Smooth muscle cell (in vitro differentiated cells): ENCODE results near the gene RCOR1. TPM values are rescaled to one million over a fixed set of nuclear protein-coding genes. Genes with fewer than 3 reads are reported as not detected.
A peak's percentile ranks its signal among the peaks of the same experiment; 100 is the strongest.

Source experiments
- DNase-seq: peaks from one replicate; lab custom pipeline; 2025; ENCODE audit not compliant: unreplicated experiment; lab: John Stamatoyannopoulos, UW
- H2AFZ ChIP-seq: fragments of 200-600 bp; sonication (generic); 2 replicates; pipeline ENCODE4 v1.6.0; 2016; ENCODE audit warnings: antibody characterized with exemption, low read depth, mild to moderate bottlenecking
- H3F3A ChIP-seq: fragments of 200-600 bp; sonication (generic); 2 replicates; pipeline ENCODE4 v1.6.0; 2017; ENCODE audit warnings: antibody characterized with exemption, low read depth
- H3K27ac ChIP-seq: fragments of 200-600 bp; sonication (generic); 2 replicates; pipeline ENCODE4 v1.5.1; 2016; ENCODE audit warnings: low read depth, mild to moderate bottlenecking
- H3K27me3 ChIP-seq: fragments of 200-600 bp; sonication (generic); 2 replicates; pipeline ENCODE4 v1.6.1; 2016; ENCODE audit warnings: low read depth, mild to moderate bottlenecking
- H3K36me3 ChIP-seq: fragments of 200-600 bp; sonication (generic); 2 replicates; pipeline ENCODE4 v1.5.1; 2016; ENCODE audit warnings: low read depth
- H3K4me1 ChIP-seq: fragments of 200-600 bp; sonication (generic); 2 replicates; pipeline ENCODE4 v1.5.1; 2016; ENCODE audit warnings: low read depth
- H3K4me2 ChIP-seq: fragments of 200-600 bp; sonication (generic); 2 replicates; pipeline ENCODE4 v1.6.0; 2016; ENCODE audit warnings: mild to moderate bottlenecking
- H3K4me3 ChIP-seq: fragments of 200-600 bp; sonication (generic); 2 replicates; pipeline ENCODE4 v1.5.1; 2016; ENCODE audit warnings: mild to moderate bottlenecking
- H3K79me2 ChIP-seq: fragments of 200-600 bp; sonication (generic); 2 replicates; pipeline ENCODE4 v1.6.0; 2016; ENCODE audit warnings: low read depth, mild to moderate bottlenecking
- H3K9ac ChIP-seq: fragments of 200-600 bp; sonication (generic); 2 replicates; pipeline ENCODE4 v1.6.0; 2016; ENCODE audit warnings: low read depth
- H3K9me3 ChIP-seq: fragments of 200-600 bp; sonication (generic); replicated peaks from 2 replicates; pipeline ENCODE4 v1.5.1; 2016; ENCODE audit warnings: low read depth
- H4K20me1 ChIP-seq: fragments of 200-600 bp; sonication (generic); 2 replicates; pipeline ENCODE4 v1.6.0; 2016; ENCODE audit warnings: low read depth
- CTCF ChIP-seq: fragments of 200-600 bp; sonication (generic); IDR thresholded peaks from 2 replicates; pipeline ENCODE4 v1.5.1; 2017; ENCODE audit warnings: borderline replicate concordance, mild to moderate bottlenecking, antibody characterized with exemption; ENCODE audit not compliant: insufficient read depth, poor library complexity, severe bottlenecking
- WGBS: methylation state at CpG from one replicate; pipeline ENCODE4 v1.1.7; 2016; ENCODE audit warnings: low lambda C conversion rate; 5-methylcytosine and 5-hydroxymethylcytosine counted together
- polyA plus RNA-seq: library from polyadenylated mRNA; unstranded; fragments of >200 nt; fragmentation: Nextera tagmentation; extraction: Ambion mirVana; gene quantifications from 2 replicates; pipeline ENCODE4 v1.2.1, GENCODE V29; 2016
- total RNA-seq: library from RNA; depleted of rRNA; stranded (reverse); fragments of >200 nt; gene quantifications from 2 replicates; pipeline ENCODE4 v1.2.3, GENCODE V29; 2014

The RCOR1 gene
- total and polyA plus RNA-seq, 2 experiments from 2014 or later = 4.4 to 29.3 TPM

GRCh38 chr14:102601378-102601925 lies 9.0 kb downstream of the RCOR1 start:
- no peak for TF ChIP-seq CTCF
- Histone ChIP-seq H3K9me3 (no peaks in the 10 kb centered on the region), H3K79me2 (peaks cover 100% of the 10 kb centered on the region), H3F3A (no peaks in the 10 kb centered on the region), H4K20me1 (peaks cover 98% of the 10 kb centered on the region), H3K9ac (no peak overlapping the region), H3K4me2 (no peak overlapping the region), H3K27ac (no peak overlapping the region), H3K27me3 (no peaks in the 10 kb centered on the region), H3K4me3 (no peak overlapping the region), H2AFZ (no peak overlapping the region), H3K4me1 (peaks cover 3% of the 10 kb centered on the region), H3K36me3 (no peaks in the 10 kb centered on the region)
- DNase-seq = no peak
- WGBS = 100% methylated on average over 1 of the region's 1 CpG

GRCh38 chr14:102602421-102603292 lies 10.2 kb downstream of the RCOR1 start:
- DNase-seq = no peak
- Histone ChIP-seq H3K79me2 (peaks cover 100% of the 10 kb centered on the region), H3K4me2 (peak overlapping the region; percentile 39), H3K9ac (no peak overlapping the region), H3F3A (no peaks in the 10 kb centered on the region), H3K27me3 (no peaks in the 10 kb centered on the region), H2AFZ (no peak overlapping the region), H3K36me3 (no peaks in the 10 kb centered on the region), H3K4me3 (no peak overlapping the region), H3K4me1 (peaks cover 3% of the 10 kb centered on the region), H3K27ac (peak overlapping the region; percentile 26), H4K20me1 (peaks cover 99% of the 10 kb centered on the region), H3K9me3 (no peaks in the 10 kb centered on the region)
- WGBS = 80% methylated on average over 16 of the region's 16 CpGs
- TF ChIP-seq CTCF = no peak

- Histone ChIP-seq H3K9ac (no peak overlapping the region), H3K4me1 (peaks cover 3% of the 10 kb centered on the region), H4K20me1 (peaks cover 100% of the 10 kb centered on the region), H3K4me3 (no peak overlapping the region), H3K36me3 (no peaks in the 10 kb centered on the region), H3K27ac (no peak overlapping the region), H3K79me2 (peaks cover 100% of the 10 kb centered on the region), H3K27me3 (no peaks in the 10 kb centered on the region), H2AFZ (no peak overlapping the region), H3F3A (no peaks in the 10 kb centered on the region), H3K4me2 (no peak overlapping the region), H3K9me3 (no peaks in the 10 kb centered on the region)
- TF ChIP-seq CTCF = no peak
- no peak for DNase-seq
- WGBS = 72% methylated on average over 4 of the region's 4 CpGs
Observed at GRCh38 chr14:102603293-102603907, 11.0 kb downstream of the RCOR1 start.
